Measurements from ENCODE around the gene NMNAT2. TPM values are rescaled to one million over a fixed set of nuclear protein-coding genes. Genes with fewer than 3 reads are reported as not detected.

The NMNAT2 gene
- total and polyA plus RNA-seq, 10 of the 15 experiments (the other 5 are each of a cell fraction or from before 2014, with no cell fraction given), result 0.02 to 2.0 (median 0.60) TPM

GRCh38 chr1:183365676-183366075 lies 52.5 kb downstream of the NMNAT2 start:
- Histone ChIP-seq H3K4me3 (no peak overlapping the region), H3K36me3 (ENCODE audit: control insufficient read depth in 2 of 2, insufficient read depth in 2 of 2, low read length in 1 of 2) (no peaks in the 10 kb centered on the region), H2AFZ (ENCODE audit: control insufficient read depth, low read depth, low read length) (no peak overlapping the region), H3K9me3 (replicated peaks; ENCODE audit: control insufficient read depth, insufficient read depth, low read length) (no peaks in the 10 kb centered on the region), H3K27ac (ENCODE audit: control insufficient read depth, insufficient read depth) (no peak overlapping the region), H3K27me3 (replicated peaks in 1 of 2; ENCODE audit: control insufficient read depth in 2 of 2, insufficient read depth in 2 of 2, low read length in 1 of 2) (peaks cover 0 to 2% of the 10 kb centered on the region in 2 experiments; a peak in 2 of 4 replicates), H3K4me1 (ENCODE audit: control insufficient read depth, insufficient read depth, low read length) (no peaks in the 10 kb centered on the region), H3K9ac (ENCODE audit: control insufficient read depth, insufficient read depth, low read length) (no peak overlapping the region), H3K4me2 (ENCODE audit: control insufficient read depth, insufficient read depth) (no peak overlapping the region), H3K79me2 (ENCODE audit: control insufficient read depth, insufficient read depth, low read length) (no peaks in the 10 kb centered on the region), H4K20me1 (ENCODE audit: control insufficient read depth, insufficient read depth) (no peaks in the 10 kb centered on the region; the same call in 1 of the 2 replicates)
- ChIA-PET RAD21 (ENCODE audit: unreplicated experiment) (no interaction called here), CTCF (interaction anchor here (1.1 kb wide), 1 partner anchor 268 kb away, joined by 3 read pairs; no protein-coding TSS in a partner anchor), POLR2A (no interaction called here), SMC1A (ENCODE audit: uncharacterized antibody, unreplicated experiment) (no interaction called here)
- TF ChIP-seq SPI1 (IDR thresholded peaks at IDR 0.05; ENCODE audit: borderline replicate concordance, insufficient read depth, low read depth, low read length) (no peak), RELA (IDR thresholded peaks at IDR 0.05; ENCODE audit: borderline replicate concordance, partially characterized antibody) (no peak), NFIC (IDR thresholded peaks at IDR 0.05; ENCODE audit: low read depth, low read length) (no peak), SMAD5 (IDR thresholded peaks at IDR 0.05; ENCODE audit: low read depth) (no peak), EED (IDR thresholded peaks at IDR 0.05; ENCODE audit: low read depth) (no peak), DPF2 (IDR thresholded peaks at IDR 0.05) (no peak), FOXM1 (IDR thresholded peaks at IDR 0.05; ENCODE audit: low read depth, low read length) (no peak), RAD51 (IDR thresholded peaks at IDR 0.05) (no peak), HDAC2 (IDR thresholded peaks at IDR 0.05) (no peak), MYC (IDR thresholded peaks at IDR 0.05; ENCODE audit: insufficient read depth, insufficient read length, insufficient replicate concordance, low read length, severe bottlenecking) (no peak), HCFC1 (IDR thresholded peaks at IDR 0.05; ENCODE audit: low read length) (no peak), KDM1A (IDR thresholded peaks at IDR 0.05; ENCODE audit: borderline replicate concordance) (no peak), ELK1 (IDR thresholded peaks at IDR 0.05; ENCODE audit: low read depth, low read length) (no peak), ESRRA (IDR thresholded peaks at IDR 0.05; ENCODE audit: low read length) (no peak), CTCF (IDR thresholded peaks at IDR 0.05 in 2 of 3, conservative IDR thresholded peaks at IDR 0.05 in 1 of 3; ENCODE audit: control insufficient read depth in 2 of 3, extremely low read depth in 1 of 3, insufficient read depth in 1 of 3, low read depth in 3 of 3, low read length in 3 of 3) (no peak)
- TF ChIP-seq, protein P1, sequence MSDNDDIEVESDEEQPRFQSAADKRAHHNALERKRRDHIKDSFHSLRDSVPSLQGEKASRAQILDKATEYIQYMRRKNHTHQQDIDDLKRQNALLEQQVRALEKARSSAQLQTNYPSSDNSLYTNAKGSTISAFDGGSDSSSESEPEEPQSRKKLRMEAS (IDR thresholded peaks at IDR 0.05; ENCODE audit: low read depth, low read length), result no peak
- TF ChIP-seq, protein P2, sequence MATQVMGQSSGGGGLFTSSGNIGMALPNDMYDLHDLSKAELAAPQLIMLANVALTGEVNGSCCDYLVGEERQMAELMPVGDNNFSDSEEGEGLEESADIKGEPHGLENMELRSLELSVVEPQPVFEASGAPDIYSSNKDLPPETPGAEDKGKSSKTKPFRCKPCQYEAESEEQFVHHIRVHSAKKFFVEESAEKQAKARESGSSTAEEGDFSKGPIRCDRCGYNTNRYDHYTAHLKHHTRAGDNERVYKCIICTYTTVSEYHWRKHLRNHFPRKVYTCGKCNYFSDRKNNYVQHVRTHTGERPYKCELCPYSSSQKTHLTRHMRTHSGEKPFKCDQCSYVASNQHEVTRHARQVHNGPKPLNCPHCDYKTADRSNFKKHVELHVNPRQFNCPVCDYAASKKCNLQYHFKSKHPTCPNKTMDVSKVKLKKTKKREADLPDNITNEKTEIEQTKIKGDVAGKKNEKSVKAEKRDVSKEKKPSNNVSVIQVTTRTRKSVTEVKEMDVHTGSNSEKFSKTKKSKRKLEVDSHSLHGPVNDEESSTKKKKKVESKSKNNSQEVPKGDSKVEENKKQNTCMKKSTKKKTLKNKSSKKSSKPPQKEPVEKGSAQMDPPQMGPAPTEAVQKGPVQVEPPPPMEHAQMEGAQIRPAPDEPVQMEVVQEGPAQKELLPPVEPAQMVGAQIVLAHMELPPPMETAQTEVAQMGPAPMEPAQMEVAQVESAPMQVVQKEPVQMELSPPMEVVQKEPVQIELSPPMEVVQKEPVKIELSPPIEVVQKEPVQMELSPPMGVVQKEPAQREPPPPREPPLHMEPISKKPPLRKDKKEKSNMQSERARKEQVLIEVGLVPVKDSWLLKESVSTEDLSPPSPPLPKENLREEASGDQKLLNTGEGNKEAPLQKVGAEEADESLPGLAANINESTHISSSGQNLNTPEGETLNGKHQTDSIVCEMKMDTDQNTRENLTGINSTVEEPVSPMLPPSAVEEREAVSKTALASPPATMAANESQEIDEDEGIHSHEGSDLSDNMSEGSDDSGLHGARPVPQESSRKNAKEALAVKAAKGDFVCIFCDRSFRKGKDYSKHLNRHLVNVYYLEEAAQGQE (IDR thresholded peaks at IDR 0.05; ENCODE audit: low read depth, low read length), result no peak
- FAIRE-seq, result no peak
- no peak for ATAC-seq
- 0% methylated on average over 2 of the region's 2 CpGs for WGBS (ENCODE audit: insufficient coverage, insufficient replicate concordance, low lambda C conversion rate, missing lambda C conversion rate)
- in situ Hi-C loops (cut with MboI) (no loop called here), intact Hi-C loops (cut with micrococcal nuclease; ENCODE audit: unreplicated experiment) (no loop called here)
- no peak for DNase-seq (ENCODE audit: low read depth, low spot score)
- no TSS peak for BruUV-seq (replicated peaks)

All from GM12878 (cell line).